H1 (cell line): Measurements from ENCODE around the gene SGSH.

Experiments
- CTCF ChIP-seq, 3 experiments: IDR thresholded peaks; 1 replicate in 2 of 3; 2 replicates in 1 of 3; pipeline versions ENCODE4 v1.5.1 to v1.6.1; 2011; ENCODE audit warnings: low read length in 3 of 3, mild to moderate bottlenecking in 3 of 3, inconsistent platforms in 2 of 3, low read depth in 1 of 3, moderate library complexity in 1 of 3; ENCODE audit not compliant: insufficient read depth in 1 of 3; ENCODE audit errors: control extremely low read depth in 1 of 3
- NRF1 ChIP-seq: IDR thresholded peaks from 2 replicates; pipeline ENCODE4 v1.6.1; 2011; ENCODE audit warnings: mild to moderate bottlenecking, low read depth, low read length, improper control_type of control experiment

GRCh38 chr17:80248894-80249710, 29.0 kb upstream of the SGSH start:
- TF ChIP-seq CTCF (IDR thresholded peaks at IDR 0.05; ENCODE audit: control extremely low read depth in 1 of 3, insufficient read depth in 1 of 3, low read depth in 1 of 3, low read length in 3 of 3) (no peak), NRF1 (no peak)
